K562 (cell line): ENCODE measurements around the gene DENND1A. TPM values are rescaled to one million over a fixed set of nuclear protein-coding genes. Genes with fewer than 3 reads are reported as not detected.
A peak's percentile ranks its signal among the peaks of the same experiment; 100 is the strongest.

Experiments used
- ATAC-seq: fragments of 200-7000 bp; cut with Tn5 transposase; 3 replicates; pipeline ENCODE4 v1.9.1; 2020; ENCODE audit warnings: moderate library complexity
- BruUV-seq: library from RNA; stranded (reverse); fragments of 400-500 nt; replicated peaks from 2 replicates; lab custom pipeline; 2021; lab: Mats Ljungman, UMichigan
- CTCF ChIA-PET: fragments of 300-600 bp; formaldehyde crosslinking; extraction: SDS; loops from one replicate; lab custom pipeline; 2021; ENCODE audit warnings: low intra/inter-chr PET ratio; lab: Yijun Ruan, JAX
- POLR2A ChIA-PET: fragments of 300-600, 350-650 bp; sonication (Branson Sonifier 250); formaldehyde crosslinking; extraction: SDS; loops from one replicate; lab custom pipeline; 2021; ENCODE audit warnings: antibody characterized with exemption, inconsistent platforms; lab: Yijun Ruan, JAX
- DNase-seq, 4 experiments: peaks; one replicate each; pipeline versions ENCODE4 v3.0.0 to v3.0.0-alpha.2; 2011 to 2018; ENCODE audit warnings: low spot score in 3 of 4, mixed read lengths in 3 of 4; ENCODE audit errors: extremely low read depth in 1 of 4
- FAIRE-seq: peaks from 2 replicates; lab custom pipeline; 2011; peaks lifted over from hg19 to GRCh38; lab: Jason Lieb, UNC
- H2AFZ ChIP-seq: 2 replicates; pipeline ENCODE4 v1.6.0; 2011; ENCODE audit warnings: low read depth, low read length, control low read depth, inconsistent platforms
- H3K27ac ChIP-seq: fragments of 200-600 bp; 3 replicates; pipeline ENCODE4 v1.8.0; 2011; ENCODE audit warnings: low read depth, mild to moderate bottlenecking, control low read depth, inconsistent platforms, low read length, moderate library complexity, mixed read lengths; ENCODE audit errors: extremely low read depth
- H3K27me3 ChIP-seq, 2 experiments: fragments of 300-600 bp in 1 of 2; 2 replicates in 1 of 2; 3 replicates in 1 of 2; pipeline versions ENCODE4 v1.6.0 to v1.8.0; 2011; ENCODE audit warnings: inconsistent platforms in 2 of 2, low read length in 2 of 2, mild to moderate bottlenecking in 1 of 2, mixed read lengths in 1 of 2, moderate library complexity in 1 of 2; ENCODE audit not compliant: control insufficient read depth in 2 of 2, insufficient read depth in 2 of 2
- H3K36me3 ChIP-seq: fragments of 300-600 bp; 3 replicates; pipeline ENCODE4 v1.8.0; 2011; ENCODE audit warnings: mild to moderate bottlenecking, low read length, inconsistent platforms; ENCODE audit not compliant: control insufficient read depth, insufficient read depth
- H3K4me1 ChIP-seq, 2 experiments: fragments of 200-600 bp in 1 of 2; replicated peaks in 1 of 2; 2 replicates in 1 of 2; 3 replicates in 1 of 2; pipeline versions ENCODE4 v1.5.1 to v1.8.0; 2011; ENCODE audit warnings: inconsistent platforms in 2 of 2, low read length in 2 of 2, mild to moderate bottlenecking in 1 of 2, mixed read lengths in 1 of 2, moderate library complexity in 1 of 2; ENCODE audit not compliant: control insufficient read depth in 2 of 2, insufficient read depth in 2 of 2
- H3K4me2 ChIP-seq: 2 replicates; pipeline ENCODE4 v1.6.1; 2011; ENCODE audit warnings: low read length, control low read depth, inconsistent platforms, mixed read lengths; ENCODE audit not compliant: insufficient read depth
- H3K4me3 ChIP-seq: fragments of 200-600 bp; sonication (generic), shearing (Covaris generic); 2 replicates; pipeline ENCODE4 v1.5.1; 2016; ENCODE audit warnings: control low read depth, inconsistent platforms
- H3K79me2 ChIP-seq: fragments of 200-600 bp; 3 replicates; pipeline ENCODE4 v1.8.0; 2011; ENCODE audit warnings: low read length, inconsistent platforms; ENCODE audit not compliant: control insufficient read depth, insufficient read depth
- H3K9ac ChIP-seq, 2 experiments: 2 replicates each; pipeline versions ENCODE4 v1.6.0 to v1.6.1; 2011; ENCODE audit warnings: low read depth in 2 of 2, low read length in 2 of 2, control low read depth in 1 of 2, inconsistent platforms in 1 of 2, mild to moderate bottlenecking in 1 of 2, mixed read lengths in 1 of 2; ENCODE audit not compliant: insufficient read depth in 1 of 2
- H3K9me1 ChIP-seq: one replicate; pipeline ENCODE4 v1.6.0; 2011; ENCODE audit warnings: inconsistent platforms, mild to moderate bottlenecking, low read length, moderate library complexity; ENCODE audit not compliant: control insufficient read depth, insufficient read depth
- H3K9me3 ChIP-seq: replicated peaks from 2 replicates; pipeline ENCODE4 v1.5.1; 2011; ENCODE audit warnings: low read depth, low read length, inconsistent platforms; ENCODE audit not compliant: control insufficient read depth, insufficient read depth
- H4K20me1 ChIP-seq: replicated peaks from 2 replicates; pipeline ENCODE4 v1.6.1; 2011; ENCODE audit warnings: low read length, inconsistent platforms, mixed read lengths; ENCODE audit not compliant: control insufficient read depth, insufficient read depth
- ESRRA ChIP-seq: fragments of 450-650 bp; IDR thresholded peaks from 2 replicates; pipeline ENCODE4 v1.6.1; 2014; ENCODE audit warnings: low read depth, mild to moderate bottlenecking, moderate library complexity, borderline replicate concordance
- WGBS: fragments of 100-300 bp; shearing (Covaris generic); methylation state at CpG from one replicate; pipeline ENCODE4 v1.1.6; 2016; ENCODE audit warnings: low coverage, mixed read lengths; ENCODE audit not compliant: insufficient coverage; ENCODE audit errors: missing lambda C conversion rate; 5-methylcytosine and 5-hydroxymethylcytosine counted together
- in situ Hi-C: fragments of 300-500 bp; cut with MboI; formaldehyde crosslinking; loops from 4 replicates; pipeline ENCODE4 v1.15.0; 2018; ENCODE audit warnings: inconsistent platforms, mixed read lengths
- intact Hi-C: fragments of 100-400 bp; cut with micrococcal nuclease; formaldehyde crosslinking; loops from 2 replicates; pipeline ENCODE4 v1.14.2; 2022
- polyA plus RNA-seq, 8 experiments: library from polyadenylated mRNA; depleted of rRNA in 4 of 8; stranded (reverse) in 5 of 8; unstranded in 3 of 8; fragments of >200 nt; fragmentation: Nextera tagmentation in 2 of 8; fragmentation: Illumina TruSeq in 1 of 8; extraction: Ambion mirVana in 2 of 8; extraction: Trizol in 1 of 8; gene quantifications; 2 replicates each; pipeline versions ENCODE4 v1.2.1 to v1.2.3, GENCODE V29; 2011 to 2014; ENCODE audit warnings: inconsistent platforms in 1 of 8, missing spikeins in 1 of 8
- total RNA-seq, 7 experiments: library from RNA; depleted of rRNA in 6 of 7; stranded (reverse); fragments of >200 nt in 6 of 7; fragmentation: Illumina TruSeq in 2 of 7; extraction: Trizol in 2 of 7; gene quantifications; 2 replicates each; pipeline versions ENCODE4 v1.2.1 to v1.2.3, GENCODE V29; 2011 to 2021; ENCODE audit warnings: low replicate concordance in 1 of 7
- TF ChIP-seq, protein P1 (sequence below): IDR thresholded peaks from 2 replicates; pipeline ENCODE4 v1.6.1; 2011; ENCODE audit warnings: borderline replicate concordance, low read depth, mild to moderate bottlenecking, moderate library complexity, low read length; ENCODE audit not compliant: insufficient read depth, poor library complexity, severe bottlenecking

The DENND1A gene
- total and polyA plus RNA-seq, 9 of the 15 experiments (the other 6 are each of a cell fraction or from before 2014, with no cell fraction given) = 7.6 to 29.5 (median 15.7) TPM

DNA sequence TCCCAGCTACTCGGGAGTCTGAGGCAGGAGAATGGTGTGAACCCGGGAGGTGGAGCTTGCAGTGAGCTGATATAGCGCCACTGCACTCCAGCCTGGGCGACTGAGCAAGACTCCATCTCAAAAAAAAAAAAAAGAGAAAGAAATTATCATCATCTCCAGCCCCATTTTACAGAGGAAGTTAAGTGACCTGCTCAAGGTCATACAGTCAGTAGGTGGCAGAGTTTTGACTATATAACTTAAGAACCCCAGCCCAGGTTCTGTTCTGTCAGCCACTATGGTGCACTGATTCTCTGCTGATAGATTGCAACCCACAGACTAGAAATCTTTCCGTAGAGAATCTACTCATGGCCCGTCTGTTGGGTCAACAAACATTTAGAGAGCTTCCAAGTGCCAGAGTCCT lies 25.7 kb upstream of the DENND1A start:
- H3K9me3 ChIP-seq = no peaks in the 10 kb centered on the region
- H3K9me1 ChIP-seq = no peaks in the 10 kb centered on the region
- intact Hi-C loops (loop anchor here (10.0 kb wide), 1 partner anchor 411 kb away; no protein-coding TSS in a partner anchor), in situ Hi-C loops (no loop called here)
- ChIA-PET POLR2A (no interaction called here), CTCF (no interaction called here)
- H3K79me2 ChIP-seq = no peaks in the 10 kb centered on the region
- H3K27ac ChIP-seq = no peak overlapping the region
- no peak for ATAC-seq
- peaks cover 11 to 37% of the 10 kb centered on the region in 2 experiments; a peak in 4 of 5 replicates for H3K27me3 ChIP-seq
- H3K4me2 ChIP-seq = no peak overlapping the region
- H3K4me1 ChIP-seq = no peaks in the 10 kb centered on the region
- H3K36me3 ChIP-seq = no peaks in the 10 kb centered on the region
- WGBS = 2% methylated on average over 6 of the region's 6 CpGs
- BruUV-seq = no TSS peak
- peak; percentile 89 for TF ChIP-seq ESRRA
- TF ChIP-seq, protein P1, sequence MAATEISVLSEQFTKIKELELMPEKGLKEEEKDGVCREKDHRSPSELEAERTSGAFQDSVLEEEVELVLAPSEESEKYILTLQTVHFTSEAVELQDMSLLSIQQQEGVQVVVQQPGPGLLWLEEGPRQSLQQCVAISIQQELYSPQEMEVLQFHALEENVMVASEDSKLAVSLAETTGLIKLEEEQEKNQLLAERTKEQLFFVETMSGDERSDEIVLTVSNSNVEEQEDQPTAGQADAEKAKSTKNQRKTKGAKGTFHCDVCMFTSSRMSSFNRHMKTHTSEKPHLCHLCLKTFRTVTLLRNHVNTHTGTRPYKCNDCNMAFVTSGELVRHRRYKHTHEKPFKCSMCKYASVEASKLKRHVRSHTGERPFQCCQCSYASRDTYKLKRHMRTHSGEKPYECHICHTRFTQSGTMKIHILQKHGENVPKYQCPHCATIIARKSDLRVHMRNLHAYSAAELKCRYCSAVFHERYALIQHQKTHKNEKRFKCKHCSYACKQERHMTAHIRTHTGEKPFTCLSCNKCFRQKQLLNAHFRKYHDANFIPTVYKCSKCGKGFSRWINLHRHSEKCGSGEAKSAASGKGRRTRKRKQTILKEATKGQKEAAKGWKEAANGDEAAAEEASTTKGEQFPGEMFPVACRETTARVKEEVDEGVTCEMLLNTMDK = no peak
- no peak overlapping the region for H3K4me3 ChIP-seq
- H3K9ac ChIP-seq = no peak overlapping the region
- no peak overlapping the region for H2AFZ ChIP-seq
- H4K20me1 ChIP-seq = no peaks in the 10 kb centered on the region
- DNase-seq = no peak
- FAIRE-seq = no peak
